ENCODE results near the gene CRACR2A. TPM values are rescaled to one million over a fixed set of nuclear protein-coding genes. Genes with fewer than 3 reads are reported as not detected.

The CRACR2A gene
- total and polyA plus RNA-seq, 2 of the 4 experiments (the other 2 are of a cell fraction), result 0.54 to 0.60 TPM

- Histone ChIP-seq H3K79me1 (ENCODE audit: low read depth in 1 of 2, low read length in 2 of 2) (no peaks in the 10 kb centered on the region), H3K27ac (ENCODE audit: insufficient read depth, low read length) (no peak overlapping the region), H2BK20ac (ENCODE audit: low read depth, low read length) (no peak overlapping the region), H3K9ac (ENCODE audit: low read depth, low read length) (no peak overlapping the region), H2BK120ac (ENCODE audit: low read depth, low read length) (no peak overlapping the region), H3K23ac (ENCODE audit: low read depth, low read length) (no peak overlapping the region), H2AFZ (replicated peaks; ENCODE audit: low read length, poor library complexity) (no peak overlapping the region), H3K4ac (ENCODE audit: low read depth, low read length) (no peak overlapping the region), H3K4me1 (ENCODE audit: control insufficient read depth, insufficient read depth, low read length) (no peaks in the 10 kb centered on the region), H3K18ac (ENCODE audit: low read depth, low read length) (no peak overlapping the region), H3K36me3 (ENCODE audit: control insufficient read depth, insufficient read depth, low read length) (no peaks in the 10 kb centered on the region), H4K5ac (ENCODE audit: low read depth, low read length) (no peak overlapping the region), H2AK9ac (replicated peaks; ENCODE audit: low read depth, low read length, poor library complexity) (no peak overlapping the region), H4K20me1 (ENCODE audit: insufficient read depth, low read length) (no peaks in the 10 kb centered on the region), H3K14ac (replicated peaks; ENCODE audit: low read depth, low read length) (no peak overlapping the region), H3K9me1 (ENCODE audit: insufficient read depth, low read length) (no peaks in the 10 kb centered on the region), H3K56ac (ENCODE audit: extremely low read depth, insufficient read depth, low read length) (no peak overlapping the region), H3K4me3 (ENCODE audit: insufficient read depth, low read depth, low read length) (no peak overlapping the region), H4K91ac (ENCODE audit: insufficient read depth, low read depth, low read length) (no peak overlapping the region), H3K27me3 (ENCODE audit: control insufficient read depth, insufficient read depth, low read length) (peaks cover 30% of the 10 kb centered on the region), H2BK15ac (ENCODE audit: low read depth, low read length) (no peak overlapping the region), H3K4me2 (ENCODE audit: low read depth, low read length) (no peak overlapping the region), H2BK5ac (ENCODE audit: low read depth, low read length, poor library complexity, severe bottlenecking) (no peak overlapping the region), H3K9me3 (ENCODE audit: control insufficient read depth, insufficient read depth, low read length) (no peaks in the 10 kb centered on the region), H2AK5ac (ENCODE audit: low read depth, low read length) (no peak overlapping the region), H4K8ac (ENCODE audit: low read depth in 2 of 2, low read length in 2 of 2) (no peak overlapping the region)
- POLR2A ChIA-PET (ENCODE audit: unreplicated experiment), result no interaction called here
- ATAC-seq (ENCODE audit: low read depth) (no peak), DNase-seq (no peak)
- intact Hi-C loops (cut with micrococcal nuclease) (loop anchor here (5.0 kb wide), 2 partner anchors 360 to 620 kb away; no protein-coding TSS in a partner anchor), dilution Hi-C loops (cut with HindIII; ENCODE audit: low sequenced_read_pairs, unreplicated experiment) (no loop called here), in situ Hi-C loops (cut with MboI; ENCODE audit: low sequenced_read_pairs) (no loop called here)
- no peak for TF ChIP-seq BHLHE40 (IDR thresholded peaks at IDR 0.05; ENCODE audit: low read depth, low read length)
- TF ChIP-seq SMC3 (IDR thresholded peaks at IDR 0.05; ENCODE audit: low read depth, low read length), result no peak
- TF ChIP-seq ELK1 (IDR thresholded peaks at IDR 0.05; ENCODE audit: borderline replicate concordance, low read depth, low read length), result no peak
- no TSS peak for BruUV-seq (replicated peaks)
- CTCF ChIA-PET, result no interaction called here
- WGBS, 2 experiments (ENCODE audit: extremely low coverage in 2 of 2, insufficient read length in 1 of 2), result 100% methylated on average over 2 of the region's 13 CpGs; no CpG with 5 or more reads in 1 of the 2 experiments
These were observed 95.8 kb downstream of the CRACR2A start for GRCh38 chr12:3656946-3657622.

All from IMR-90 (cell line).